Measurements from ENCODE around the gene GADD45B.

DNA sequence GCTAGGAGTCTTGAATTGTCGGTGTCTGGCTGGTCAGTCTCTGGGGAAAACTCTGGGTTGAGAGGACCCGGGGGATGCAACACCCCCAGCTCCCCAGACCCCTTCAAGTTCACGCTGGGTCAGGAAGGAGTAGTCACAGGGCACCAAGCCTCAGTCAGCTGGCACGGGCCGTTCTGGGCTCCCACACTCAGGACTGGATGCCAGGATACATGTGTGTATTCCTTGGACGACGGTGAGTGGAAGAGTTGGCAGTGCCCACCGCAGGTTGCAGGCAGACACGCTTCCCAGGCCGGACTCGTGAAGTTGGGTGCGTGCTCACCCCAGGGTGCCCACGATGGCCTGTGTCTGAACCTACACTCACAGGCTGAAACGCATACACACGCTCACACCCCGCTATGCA, 5.5 kb downstream of the GADD45B start:
- TF ChIP-seq, protein P1, sequence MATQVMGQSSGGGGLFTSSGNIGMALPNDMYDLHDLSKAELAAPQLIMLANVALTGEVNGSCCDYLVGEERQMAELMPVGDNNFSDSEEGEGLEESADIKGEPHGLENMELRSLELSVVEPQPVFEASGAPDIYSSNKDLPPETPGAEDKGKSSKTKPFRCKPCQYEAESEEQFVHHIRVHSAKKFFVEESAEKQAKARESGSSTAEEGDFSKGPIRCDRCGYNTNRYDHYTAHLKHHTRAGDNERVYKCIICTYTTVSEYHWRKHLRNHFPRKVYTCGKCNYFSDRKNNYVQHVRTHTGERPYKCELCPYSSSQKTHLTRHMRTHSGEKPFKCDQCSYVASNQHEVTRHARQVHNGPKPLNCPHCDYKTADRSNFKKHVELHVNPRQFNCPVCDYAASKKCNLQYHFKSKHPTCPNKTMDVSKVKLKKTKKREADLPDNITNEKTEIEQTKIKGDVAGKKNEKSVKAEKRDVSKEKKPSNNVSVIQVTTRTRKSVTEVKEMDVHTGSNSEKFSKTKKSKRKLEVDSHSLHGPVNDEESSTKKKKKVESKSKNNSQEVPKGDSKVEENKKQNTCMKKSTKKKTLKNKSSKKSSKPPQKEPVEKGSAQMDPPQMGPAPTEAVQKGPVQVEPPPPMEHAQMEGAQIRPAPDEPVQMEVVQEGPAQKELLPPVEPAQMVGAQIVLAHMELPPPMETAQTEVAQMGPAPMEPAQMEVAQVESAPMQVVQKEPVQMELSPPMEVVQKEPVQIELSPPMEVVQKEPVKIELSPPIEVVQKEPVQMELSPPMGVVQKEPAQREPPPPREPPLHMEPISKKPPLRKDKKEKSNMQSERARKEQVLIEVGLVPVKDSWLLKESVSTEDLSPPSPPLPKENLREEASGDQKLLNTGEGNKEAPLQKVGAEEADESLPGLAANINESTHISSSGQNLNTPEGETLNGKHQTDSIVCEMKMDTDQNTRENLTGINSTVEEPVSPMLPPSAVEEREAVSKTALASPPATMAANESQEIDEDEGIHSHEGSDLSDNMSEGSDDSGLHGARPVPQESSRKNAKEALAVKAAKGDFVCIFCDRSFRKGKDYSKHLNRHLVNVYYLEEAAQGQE (IDR thresholded peaks at IDR 0.05; ENCODE audit: insufficient read depth in 1 of 2, low read depth in 2 of 2, low read length in 2 of 2), result no peak
- TF ChIP-seq POLR2AphosphoS5 (IDR thresholded peaks at IDR 0.05; ENCODE audit: low read depth, low read length), result no peak
- TF ChIP-seq SIN3A (IDR thresholded peaks at IDR 0.05; ENCODE audit: borderline replicate concordance, insufficient read depth, low read length), result no peak
- no peak for TF ChIP-seq TAF1 (IDR thresholded peaks at IDR 0.05; ENCODE audit: borderline replicate concordance, insufficient read depth, low read length)

Data from PFSK-1 (cell line).